ENCODE results near the gene VDR. TPM values are rescaled to one million over a fixed set of nuclear protein-coding genes. Genes with fewer than 3 reads are reported as not detected.

Gene VDR
- total RNA-seq, 4 donors from 2014 or later = 75.1 to 193 (median 156) TPM

- Histone ChIP-seq H3K27ac (peak overlapping the region in 3 of 4 donors; percentile 36 to 53 (median 51)), H3K27me3 (no peaks in the 10 kb centered on the region), H3K9me3 (no peaks in the 10 kb centered on the region), H3K4me1 (peaks cover 0 to 57% (median 1%) of the 10 kb centered on the region in 4 donors), H3K36me3 (peaks cover 0 to 3% (median 0%) of the 10 kb centered on the region in 3 donors), H3K4me3 (no peak overlapping the region)
- DNase-seq = no peak
- TF ChIP-seq POLR2A (IDR thresholded peaks at IDR 0.05) (no peak), CTCF (IDR thresholded peaks at IDR 0.05) (no peak)
Measured at GRCh38 chr12:47891356-47891755, 13.4 kb downstream of the VDR start.

GRCh38 chr12:47889040-47889439, 15.8 kb downstream of the VDR start:
- Histone ChIP-seq H3K27ac (no peak overlapping the region), H3K4me1 (peaks cover 0 to 52% (median 6%) of the 10 kb centered on the region in 4 donors), H3K4me3 (no peak overlapping the region), H3K27me3 (no peaks in the 10 kb centered on the region), H3K36me3 (peaks cover 0 to 3% (median 0%) of the 10 kb centered on the region in 3 donors), H3K9me3 (no peaks in the 10 kb centered on the region)
- DNase-seq = peak in 1 of 3 donors; percentile 46
- TF ChIP-seq CTCF (IDR thresholded peaks at IDR 0.05) (no peak), POLR2A (IDR thresholded peaks at IDR 0.05) (no peak)

- no peaks in the 10 kb centered on the region for H3K27me3 ChIP-seq
- peaks cover 0 to 3% (median 0%) of the 10 kb centered on the region in 3 donors for H3K36me3 ChIP-seq
- H3K27ac ChIP-seq = no peak overlapping the region
- no peak overlapping the region for H3K4me3 ChIP-seq
- peaks cover 5 to 55% (median 9%) of the 10 kb centered on the region in 4 donors for H3K4me1 ChIP-seq
- TF ChIP-seq POLR2A (IDR thresholded peaks at IDR 0.05) = no peak
- no peak for TF ChIP-seq CTCF (IDR thresholded peaks at IDR 0.05)
- no peak for DNase-seq
- H3K9me3 ChIP-seq = no peaks in the 10 kb centered on the region
Measured at GRCh38 chr12:47888153-47888819, 16.5 kb downstream of the VDR start.

GRCh38 chr12:47887529-47887928, 17.3 kb downstream of the VDR start:
- no peak overlapping the region for H3K27ac ChIP-seq
- no peaks in the 10 kb centered on the region for H3K9me3 ChIP-seq
- peaks cover 0 to 3% (median 0%) of the 10 kb centered on the region in 3 donors for H3K36me3 ChIP-seq
- DNase-seq = no peak
- no peaks in the 10 kb centered on the region for H3K27me3 ChIP-seq
- no peak for TF ChIP-seq CTCF (IDR thresholded peaks at IDR 0.05)
- TF ChIP-seq POLR2A (IDR thresholded peaks at IDR 0.05) = no peak
- peaks cover 6 to 56% (median 15%) of the 10 kb centered on the region in 4 donors for H3K4me1 ChIP-seq
- no peak overlapping the region for H3K4me3 ChIP-seq

GRCh38 chr12:47886510-47887240, 18.1 kb downstream of the VDR start:
- Histone ChIP-seq H3K27ac (no peak overlapping the region), H3K27me3 (no peaks in the 10 kb centered on the region), H3K9me3 (no peaks in the 10 kb centered on the region), H3K36me3 (no peaks in the 10 kb centered on the region), H3K4me1 (peaks cover 6 to 56% (median 15%) of the 10 kb centered on the region in 4 donors), H3K4me3 (no peak overlapping the region)
- DNase-seq = no peak
- no peak for TF ChIP-seq POLR2A (IDR thresholded peaks at IDR 0.05)
- TF ChIP-seq CTCF (IDR thresholded peaks at IDR 0.05) = no peak
